Thoracic aorta (tissue), 2 donors: ENCODE measurements around the gene OCIAD2. TPM values are rescaled to one million over a fixed set of nuclear protein-coding genes. Genes with fewer than 3 reads are reported as not detected.
"Not testable (repeated sequence)": the region's sequence is repeated elsewhere in the genome, so short reads cannot be mapped to it uniquely, and the experiment has no call there.

Experiments
- ATAC-seq: fragments of 150-250 bp; one replicate; pipeline ENCODE4 v1.8.0; 2017; ENCODE audit warnings: low read depth; ENCODE audit not compliant: insufficient number of reproducible peaks, low FRiP score
- DNase-seq: peaks from one replicate; pipeline ENCODE4 v3.0.0-alpha.2; 2020; ENCODE audit warnings: low spot score
- H3K27ac ChIP-seq, 2 donors: fragments of 200-600 bp; sonication (generic); 1 replicate in 1 of 2; 2 replicates in 1 of 2; pipeline ENCODE4 v1.5.1; 2016; ENCODE audit warnings: mild to moderate bottlenecking in 2 of 2, moderate library complexity in 2 of 2
- H3K27me3 ChIP-seq: fragments of 200-600 bp; sonication (generic); replicated peaks from 2 replicates; pipeline ENCODE4 v1.6.0; 2016; ENCODE audit warnings: mild to moderate bottlenecking; ENCODE audit not compliant: insufficient read depth
- H3K36me3 ChIP-seq: fragments of 200-600 bp; sonication (generic); one replicate; pipeline ENCODE4 v1.5.1; 2016
- H3K4me1 ChIP-seq, 2 donors: fragments of 200-600 bp; sonication (generic); 1 replicate in 1 of 2; 2 replicates in 1 of 2; pipeline versions ENCODE4 v1.5.1 to v1.6.0; 2016; ENCODE audit warnings: low read depth in 2 of 2, mild to moderate bottlenecking in 1 of 2; ENCODE audit not compliant: control insufficient read depth in 1 of 2
- H3K4me3 ChIP-seq: fragments of 200-600 bp; sonication (generic); 2 replicates; pipeline ENCODE4 v1.5.1; 2016; ENCODE audit warnings: mild to moderate bottlenecking
- H3K9me3 ChIP-seq: fragments of 200-600 bp; sonication (generic); 2 replicates; pipeline ENCODE4 v1.5.1; 2016
- CTCF ChIP-seq: fragments of 200-600 bp; sonication (generic); IDR thresholded peaks from one replicate; pipeline ENCODE4 v1.5.1; 2019; ENCODE audit warnings: antibody characterized with exemption
- total RNA-seq, 2 donors: library from RNA; depleted of rRNA; stranded (reverse); fragments of >200 nt; gene quantifications; one replicate each; pipeline versions ENCODE4 v1.1.0 to v1.2.3, GENCODE V29; 2016

The OCIAD2 gene
- total RNA-seq, 2 donors from 2014 or later, result 3.2 to 6.6 TPM

GRCh38 chr4:48924416-48924815, 17.8 kb upstream of the OCIAD2 start:
- no peak for DNase-seq
- H3K27ac ChIP-seq, result no peak overlapping the region
- no peaks in the 10 kb centered on the region for H3K4me1 ChIP-seq
- H3K27me3 ChIP-seq, result no peaks in the 10 kb centered on the region
- TF ChIP-seq CTCF, result no peak
- no peak overlapping the region for H3K4me3 ChIP-seq
- ATAC-seq, result no peak
- no peaks in the 10 kb centered on the region for H3K9me3 ChIP-seq
- no peaks in the 10 kb centered on the region for H3K36me3 ChIP-seq

GRCh38 chr4:48923065-48923464, 16.5 kb upstream of the OCIAD2 start:
- not testable (repeated sequence) for H3K9me3 ChIP-seq, DNase-seq, H3K4me1 ChIP-seq, H3K27ac ChIP-seq, H3K27me3 ChIP-seq, H3K36me3 ChIP-seq, ATAC-seq, H3K4me3 ChIP-seq

- Histone ChIP-seq H3K27me3 (no peaks in the 10 kb centered on the region), H3K9me3 (no peaks in the 10 kb centered on the region), H3K4me1 (no peaks in the 10 kb centered on the region), H3K36me3 (no peaks in the 10 kb centered on the region), H3K4me3 (no peak overlapping the region), H3K27ac (no peak overlapping the region)
- ATAC-seq (no peak), DNase-seq (no peak)
- no peak for TF ChIP-seq CTCF
Observed at GRCh38 chr4:48914311-48914710, 7.7 kb upstream of the OCIAD2 start.

GRCh38 chr4:48913346-48913745, 6.8 kb upstream of the OCIAD2 start:
- TF ChIP-seq CTCF, result no peak
- ATAC-seq (no peak), DNase-seq (no peak)
- no peak overlapping the region for H3K4me3 ChIP-seq
- no peaks in the 10 kb centered on the region for H3K36me3 ChIP-seq
- H3K27me3 ChIP-seq, result no peaks in the 10 kb centered on the region
- no peaks in the 10 kb centered on the region for H3K9me3 ChIP-seq
- no peaks in the 10 kb centered on the region for H3K4me1 ChIP-seq
- no peak overlapping the region for H3K27ac ChIP-seq

- ATAC-seq (no peak), DNase-seq (no peak)
- Histone ChIP-seq H3K27ac (no peak overlapping the region), H3K4me1 (no peaks in the 10 kb centered on the region), H3K27me3 (no peaks in the 10 kb centered on the region), H3K36me3 (no peaks in the 10 kb centered on the region), H3K9me3 (no peaks in the 10 kb centered on the region), H3K4me3 (no peak overlapping the region)
- no peak for TF ChIP-seq CTCF
Observed at GRCh38 chr4:48912349-48912748, 5.8 kb upstream of the OCIAD2 start.

- H3K27me3 ChIP-seq, result no peaks in the 10 kb centered on the region
- H3K4me3 ChIP-seq, result no peak overlapping the region
- H3K36me3 ChIP-seq, result no peaks in the 10 kb centered on the region
- no peak for TF ChIP-seq CTCF
- DNase-seq (no peak), ATAC-seq (no peak)
- H3K27ac ChIP-seq, result no peak overlapping the region
- no peaks in the 10 kb centered on the region for H3K9me3 ChIP-seq
- H3K4me1 ChIP-seq, result peaks cover 0 to 10% of the 10 kb centered on the region in 2 donors
Observed at GRCh38 chr4:48910511-48910910, 3.9 kb upstream of the OCIAD2 start.
